Measurements from ENCODE around the gene PDXK.
"Not testable (repeated sequence)": the region's sequence is repeated elsewhere in the genome, so short reads cannot be mapped to it uniquely, and the experiment has no call there.

Gene PDXK

DNA sequence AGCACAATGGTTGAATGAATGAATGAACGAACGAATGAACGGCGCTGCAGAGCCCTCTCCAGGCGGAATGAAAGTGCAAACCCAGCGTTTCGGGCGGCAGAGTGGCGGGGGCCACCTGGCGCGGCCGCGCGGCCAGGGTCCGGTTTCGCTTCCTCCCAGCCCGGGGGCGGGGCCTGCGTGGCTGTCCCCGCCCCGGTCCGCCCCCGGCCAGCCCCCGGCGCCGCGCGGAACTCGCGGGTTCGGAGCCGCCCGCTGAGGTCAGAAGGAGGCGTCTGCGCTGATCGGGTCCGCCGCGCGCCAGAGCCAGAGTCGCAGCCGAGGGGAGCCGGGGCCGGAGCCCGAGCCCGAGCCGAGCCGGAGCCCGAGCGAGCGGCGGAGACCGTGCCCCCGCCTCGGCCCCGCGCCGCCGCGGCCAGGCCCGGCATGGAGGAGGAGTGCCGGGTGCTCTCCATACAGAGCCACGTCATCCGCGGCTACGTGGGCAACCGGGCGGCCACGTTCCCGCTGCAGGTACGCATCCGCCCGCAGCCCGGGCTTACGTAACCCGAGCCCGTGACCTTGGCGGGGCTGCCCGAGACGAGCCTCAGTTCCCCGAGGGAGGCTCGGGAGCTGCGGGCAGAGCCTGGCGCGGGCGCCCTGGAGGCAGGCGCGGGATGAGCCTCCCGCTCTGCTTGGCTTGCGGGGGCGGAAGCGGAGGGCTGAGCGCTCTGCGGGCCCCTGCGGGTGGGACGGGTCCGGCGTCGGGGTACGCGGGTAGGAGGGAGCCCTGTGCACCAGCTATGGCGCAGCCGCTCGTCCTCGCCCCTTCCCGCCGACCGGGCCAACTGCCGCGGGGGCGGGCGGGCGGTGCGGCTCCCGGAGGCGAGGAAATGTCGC lies at the start of gene PDXK:
Gene PDXK, plus strand, starts transcription at position 258 of the 876 bp plus-strand sequence. Its CDS starts 166 bp downstream, at position 424.
- peak; percentile 83 for DNase-seq

DNA sequence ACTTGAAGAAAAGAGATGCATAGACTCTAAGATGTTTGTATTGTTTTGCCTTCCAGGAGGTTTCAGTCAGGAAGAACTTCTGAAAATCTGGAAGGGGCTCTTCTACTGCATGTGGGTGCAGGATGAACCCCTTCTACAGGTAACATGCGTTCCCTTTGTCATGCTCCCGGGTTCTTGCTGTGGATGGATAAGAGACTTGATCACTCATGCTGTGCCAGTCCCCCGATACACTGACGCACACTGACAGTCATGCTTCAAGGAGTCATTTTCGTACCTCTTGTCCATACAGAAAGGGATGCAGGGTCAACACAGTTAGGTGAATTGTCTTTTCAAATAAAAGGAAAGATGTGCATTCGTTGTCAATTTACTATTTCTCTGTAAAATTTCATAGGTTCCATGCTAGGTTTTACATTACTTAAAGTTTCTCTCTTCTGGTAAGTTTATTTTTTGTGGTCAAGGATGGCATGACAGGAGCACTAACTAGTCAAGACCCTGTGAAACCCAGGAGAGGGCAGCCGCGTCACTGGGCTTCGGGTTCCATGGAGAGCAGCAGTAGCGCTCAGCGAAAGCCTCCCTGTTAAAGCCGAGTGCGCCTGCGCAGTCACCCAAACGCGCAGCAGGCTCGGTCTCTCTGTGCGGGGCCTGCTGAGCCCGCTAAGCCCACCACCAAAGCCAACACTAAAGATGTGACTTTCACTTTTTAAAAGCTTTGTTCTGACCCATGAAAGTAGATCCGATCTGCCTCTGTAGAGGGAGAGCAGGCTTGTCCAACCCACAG lies 48.9 kb upstream of the PDXK start:
- DNase-seq = no peak

DNA sequence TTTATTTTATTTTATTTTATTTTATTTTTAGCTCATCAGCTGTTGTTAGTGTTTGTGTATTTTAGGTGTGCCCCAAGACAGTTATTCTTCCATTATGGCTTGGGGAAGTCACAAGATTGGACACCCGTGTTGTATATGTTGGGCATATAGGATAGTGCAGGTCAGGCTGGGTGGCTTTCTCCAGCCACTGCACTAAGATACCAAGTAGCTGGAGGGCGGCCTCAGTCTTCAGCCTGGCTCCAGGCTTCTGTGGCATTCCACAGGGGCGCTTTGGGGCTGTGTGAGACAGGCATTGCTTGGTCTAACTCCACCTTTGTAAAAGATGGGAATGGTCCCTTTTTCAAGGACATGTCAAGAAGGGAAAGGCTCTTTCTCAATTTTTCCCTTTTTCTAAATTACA lies 43.1 kb upstream of the PDXK start:
- DNase-seq = no peak

DNA sequence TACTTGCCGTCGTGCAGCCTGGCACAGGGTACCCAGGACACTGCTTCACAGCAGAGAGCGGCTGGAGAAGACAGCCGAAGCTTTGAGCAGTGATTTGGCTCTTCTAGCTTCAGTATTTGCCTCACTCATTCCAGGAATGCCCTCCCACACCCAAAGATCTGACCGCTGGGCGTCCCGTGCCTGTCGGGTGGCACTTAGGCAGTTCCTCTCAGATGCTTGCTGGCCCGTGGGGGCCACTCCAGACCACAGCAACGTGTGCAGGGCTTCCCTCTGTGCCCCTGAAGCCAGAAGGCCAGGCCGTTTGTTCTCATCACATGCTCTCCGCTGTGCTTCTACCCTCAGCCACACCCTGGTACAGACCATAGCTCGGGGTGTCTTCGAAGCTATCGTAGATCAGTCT lies 42.5 kb upstream of the PDXK start:
- no peak for DNase-seq

DNA sequence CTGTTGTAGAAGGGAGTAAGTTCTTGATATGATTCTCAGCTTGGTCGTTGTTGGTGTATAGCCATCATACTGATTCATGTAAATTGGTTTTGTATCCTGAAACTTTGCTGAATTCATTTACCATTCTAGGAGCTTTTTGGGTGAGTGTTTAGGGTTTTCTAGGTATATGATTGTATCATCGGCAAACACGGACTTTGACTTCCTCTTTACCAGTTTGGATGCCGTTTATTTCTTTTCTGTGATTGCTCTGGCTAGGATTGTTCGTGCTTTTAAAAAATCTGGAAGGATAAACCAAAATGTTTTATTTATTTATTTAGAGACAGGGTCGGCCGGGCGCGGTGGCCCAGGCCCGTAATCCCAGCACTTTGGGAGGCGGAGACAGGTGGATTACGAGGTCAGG lies 39.0 kb upstream of the PDXK start:
- no peak for DNase-seq

DNA sequence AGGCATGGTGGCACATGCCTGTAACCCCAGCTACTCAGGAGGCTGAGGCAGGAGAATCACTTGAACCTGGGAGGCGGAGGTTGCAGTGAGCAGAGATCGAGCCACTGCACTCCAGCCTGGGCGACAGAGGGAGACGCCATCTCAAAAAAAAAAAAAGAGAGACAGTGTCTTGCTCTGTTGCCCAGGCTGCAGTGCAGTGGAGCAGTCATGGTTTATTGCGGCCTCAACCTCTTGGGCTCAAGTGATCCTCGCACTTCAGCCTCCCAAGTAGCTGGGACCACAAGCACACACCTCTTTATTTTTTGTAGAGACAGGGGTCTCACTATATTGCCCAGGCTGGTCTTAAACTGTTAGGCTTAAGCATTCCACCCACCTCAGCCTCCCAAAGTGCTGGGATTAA lies 38.5 kb upstream of the PDXK start:
- DNase-seq = not testable (repeated sequence)

DNA sequence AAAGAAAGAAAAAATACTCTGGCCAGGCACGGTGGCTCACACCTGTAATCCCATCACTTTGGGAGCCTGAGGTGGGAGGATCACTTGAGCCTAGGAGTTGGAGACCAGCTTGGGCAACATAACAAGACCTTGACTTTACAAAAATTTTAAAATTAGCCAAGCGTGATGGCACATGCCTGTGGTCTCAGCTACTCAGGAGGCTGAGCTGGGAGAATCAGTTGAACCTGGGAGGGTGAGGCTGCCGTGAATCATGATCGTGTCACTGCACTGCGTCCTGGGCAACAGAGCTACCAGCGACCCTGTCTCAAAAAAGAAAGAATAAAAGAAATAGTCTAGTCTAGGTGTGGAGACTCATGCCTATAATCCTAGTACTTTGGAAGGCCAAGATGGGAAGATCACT lies 37.3 kb upstream of the PDXK start:
- no peak for DNase-seq

DNA sequence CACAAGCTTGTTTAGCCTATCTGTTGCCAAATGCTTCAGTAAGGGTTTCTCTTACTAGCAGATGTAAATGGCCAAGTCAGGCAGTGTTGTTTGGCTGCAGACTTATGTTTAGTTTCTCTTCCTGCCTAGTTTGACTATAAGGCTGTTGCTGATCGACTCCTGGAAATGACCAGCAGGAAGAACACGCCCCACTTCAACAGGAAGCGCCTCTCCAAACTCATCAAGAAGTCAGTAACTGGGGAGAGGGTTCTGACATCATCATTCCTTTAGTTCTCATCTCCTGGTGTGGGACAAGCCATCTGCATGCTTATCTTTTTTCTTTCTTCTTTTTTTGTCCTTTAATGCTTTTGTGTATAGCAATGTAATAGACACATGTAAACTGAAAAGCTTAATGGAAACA lies 34.5 kb upstream of the PDXK start:
- no peak for DNase-seq

DNA sequence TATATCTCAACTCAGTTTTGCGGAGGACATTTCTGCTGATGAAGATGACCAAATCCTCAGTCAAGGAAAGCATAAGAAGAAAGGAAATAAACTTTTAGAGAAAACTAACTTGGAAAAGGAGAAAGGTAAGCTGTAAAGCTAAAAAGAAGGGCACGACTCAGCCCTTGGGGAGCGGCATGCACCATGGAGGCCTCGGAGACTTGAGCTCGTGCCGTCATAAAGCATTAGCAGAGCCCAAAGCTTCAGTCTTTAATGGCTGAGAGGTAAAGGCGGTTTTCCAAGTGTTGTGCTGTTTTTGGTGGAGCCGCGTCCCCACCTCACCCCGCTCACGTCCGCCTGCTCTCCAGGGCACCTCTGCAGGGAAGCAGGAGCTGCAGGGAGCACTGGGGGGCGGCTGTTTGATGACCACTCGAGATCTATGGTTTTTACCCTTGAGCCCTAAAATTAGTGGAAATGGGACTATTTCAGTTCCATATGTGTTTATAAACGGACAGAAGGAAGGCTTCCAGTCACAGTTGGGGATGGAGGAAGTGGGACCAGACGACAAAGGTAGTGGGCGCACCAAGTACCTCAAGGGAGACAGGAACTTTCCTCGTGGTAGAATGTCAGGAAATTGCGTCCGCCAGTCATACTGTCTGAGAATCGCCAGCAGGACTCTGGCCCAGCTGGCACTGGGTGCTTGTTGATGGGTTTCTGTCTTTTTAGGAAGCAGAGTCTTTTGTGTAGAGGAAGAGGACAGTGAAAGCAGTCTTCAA lies 31.9 kb upstream of the PDXK start:
- DNase-seq = no peak

DNA sequence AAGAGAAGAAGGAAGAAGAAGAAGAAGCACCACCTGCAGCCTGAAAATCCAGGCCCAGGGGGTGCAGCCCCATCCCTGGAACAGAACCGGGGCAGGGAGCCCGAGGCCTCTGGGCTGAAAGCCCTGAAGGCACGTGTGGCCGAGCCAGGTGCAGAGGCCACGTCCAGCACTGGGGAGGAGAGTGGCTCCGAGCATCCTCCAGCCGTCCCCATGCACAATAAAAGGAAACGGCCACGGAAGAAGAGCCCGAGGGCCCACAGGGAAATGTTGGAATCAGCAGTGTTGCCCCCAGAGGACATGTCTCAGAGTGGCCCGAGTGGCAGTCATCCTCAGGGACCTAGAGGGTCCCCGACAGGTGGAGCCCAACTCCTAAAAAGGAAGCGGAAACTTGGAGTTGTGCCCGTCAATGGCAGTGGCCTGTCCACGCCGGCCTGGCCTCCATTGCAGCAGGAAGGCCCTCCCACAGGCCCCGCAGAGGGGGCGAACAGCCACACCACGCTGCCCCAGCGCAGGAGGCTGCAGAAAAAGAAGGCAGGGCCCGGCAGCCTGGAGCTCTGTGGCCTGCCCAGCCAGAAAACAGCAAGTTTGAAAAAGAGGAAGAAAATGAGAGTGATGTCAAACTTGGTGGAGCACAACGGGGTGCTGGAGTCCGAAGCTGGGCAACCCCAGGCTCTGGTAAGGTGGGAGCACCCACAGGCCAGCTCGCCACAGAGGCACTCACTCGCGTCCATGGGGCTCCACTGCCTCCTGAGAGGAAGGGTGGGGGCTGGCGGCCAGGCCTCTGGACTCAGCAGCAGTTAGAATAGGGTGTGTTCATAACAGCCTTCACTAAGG lies 31.1 kb upstream of the PDXK start:
- no peak for DNase-seq

DNA sequence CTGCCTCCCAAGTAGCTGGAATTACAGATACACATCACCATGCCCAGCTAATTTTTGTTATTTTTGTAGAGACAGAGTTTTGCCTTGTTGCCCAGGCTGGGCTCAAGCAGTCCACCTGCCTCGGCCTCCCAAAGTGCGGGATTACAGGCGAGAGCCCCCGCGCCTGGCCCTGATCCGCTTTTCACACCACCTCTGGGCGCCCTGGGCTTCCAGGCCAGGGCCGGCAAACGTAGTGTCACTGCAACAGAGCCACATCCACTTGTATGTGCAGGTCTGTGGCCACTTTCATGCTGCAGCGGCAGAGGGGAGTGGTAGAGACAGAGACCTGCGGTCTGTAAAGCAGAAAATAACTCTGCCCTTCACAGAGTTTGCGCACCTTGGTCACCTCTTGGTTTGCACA lies 30.0 kb upstream of the PDXK start:
- no peak for DNase-seq

DNA sequence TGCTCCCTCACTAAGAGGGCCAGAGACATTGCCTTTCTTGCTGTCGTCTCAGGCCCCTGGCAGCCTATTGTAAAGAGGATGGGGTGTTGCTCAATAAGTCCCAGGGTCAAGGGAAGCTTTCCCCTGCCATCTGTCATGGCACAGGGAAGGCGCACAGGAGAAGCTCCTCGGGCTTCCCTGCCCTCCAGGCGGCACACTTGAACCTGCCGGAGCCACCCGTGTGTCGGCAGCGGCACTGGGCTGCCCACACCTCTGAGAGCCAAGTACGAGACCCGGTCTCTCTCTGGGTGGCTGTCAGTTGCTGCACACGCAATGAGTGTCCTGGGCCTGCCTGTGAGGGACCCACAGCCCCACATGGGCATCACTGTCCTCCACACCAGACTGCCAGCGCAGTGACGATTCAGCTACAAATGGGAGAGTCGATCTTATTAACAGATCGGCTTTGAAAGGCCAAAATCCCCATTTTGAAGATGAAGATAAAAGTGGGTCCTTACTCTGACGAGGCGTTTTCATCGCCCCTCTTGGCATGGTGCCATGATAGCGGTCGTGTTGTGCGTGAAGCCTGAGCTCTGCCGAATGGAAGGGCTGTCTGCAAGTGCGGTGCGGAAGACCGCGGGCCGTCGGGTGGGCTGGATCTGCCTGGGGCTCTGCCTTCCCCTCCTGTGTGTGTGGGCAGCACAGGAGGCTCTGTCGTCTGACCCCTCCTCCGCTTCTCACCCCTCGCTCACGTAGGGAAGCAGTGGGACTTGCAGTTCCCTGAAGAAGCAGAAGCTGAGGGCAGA lies 29.2 kb upstream of the PDXK start:
- no peak for DNase-seq

DNA sequence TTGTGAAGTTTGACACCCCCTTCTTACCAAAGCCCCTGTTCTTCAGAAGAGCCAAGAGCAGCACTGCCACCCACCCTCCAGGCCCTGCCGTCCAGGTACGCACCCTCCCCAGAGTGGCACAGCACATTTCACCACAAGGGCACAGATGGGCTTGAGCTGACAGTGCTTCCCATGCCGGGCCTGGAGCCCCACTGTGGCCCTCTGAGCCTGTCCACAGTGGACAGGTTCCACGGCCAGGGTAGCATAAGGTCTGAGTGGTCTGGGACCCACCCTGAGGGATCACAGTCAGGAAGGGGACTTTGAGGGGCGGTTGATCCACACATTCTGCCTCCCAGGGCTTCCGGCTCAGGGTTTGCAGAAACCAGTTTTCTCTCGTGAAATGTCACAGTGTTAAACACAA lies 28.6 kb upstream of the PDXK start:
- no peak for DNase-seq

DNA sequence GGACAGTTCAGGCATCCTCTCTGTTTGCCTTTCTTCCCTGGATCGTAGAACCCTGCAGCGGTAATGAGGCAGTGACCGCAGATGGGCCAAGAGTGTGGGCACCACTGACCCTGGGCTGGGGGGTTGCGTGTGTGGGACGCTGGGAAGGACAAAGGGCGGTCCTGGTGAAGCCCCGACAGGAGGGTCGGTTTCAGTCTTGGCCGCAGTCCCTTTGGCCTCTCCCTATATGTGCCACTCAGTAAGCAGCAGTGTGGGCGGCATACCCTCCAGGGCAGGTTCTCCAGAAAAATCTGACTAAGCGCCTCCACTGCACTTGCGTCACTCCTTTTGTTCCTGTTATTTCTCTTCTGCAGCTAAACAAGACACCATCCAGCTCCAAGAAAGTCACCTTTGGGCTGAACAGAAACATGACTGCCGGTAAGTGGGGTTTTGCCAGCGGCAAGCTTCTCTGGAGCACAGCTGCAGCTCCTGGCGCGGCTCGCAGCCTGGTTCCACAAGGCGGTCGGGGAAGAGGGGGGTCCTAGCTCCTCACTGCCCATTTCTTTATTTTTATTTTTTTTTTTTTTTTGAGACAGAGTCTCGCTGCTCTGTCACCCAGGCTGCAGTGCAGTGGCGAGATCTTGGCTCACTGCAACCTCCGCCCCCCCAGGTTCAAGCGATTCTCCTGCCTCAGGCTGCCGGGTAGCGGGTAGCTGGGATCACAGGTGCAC lies 27.7 kb upstream of the PDXK start:
- DNase-seq = no peak

DNA sequence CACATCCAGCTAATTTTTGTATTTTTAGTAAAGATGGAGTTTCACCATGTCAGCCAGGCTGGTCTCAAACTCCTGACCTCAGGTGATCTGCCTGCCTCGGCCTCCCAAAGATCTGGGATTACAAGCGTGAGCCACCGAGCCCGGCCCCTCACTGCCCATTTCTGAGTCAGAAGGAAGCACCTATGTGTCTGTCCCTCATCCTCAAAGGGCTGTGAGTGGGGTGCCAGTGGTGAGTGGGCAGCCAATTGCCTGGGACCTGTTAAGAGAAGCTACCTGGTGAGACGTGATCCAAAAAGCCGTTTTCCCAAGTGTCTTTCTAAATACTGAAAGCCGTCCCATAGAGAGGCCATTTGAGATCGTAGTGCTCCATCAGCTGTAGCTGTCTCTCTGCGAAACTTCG lies 27.1 kb upstream of the PDXK start:
- no peak for DNase-seq

DNA sequence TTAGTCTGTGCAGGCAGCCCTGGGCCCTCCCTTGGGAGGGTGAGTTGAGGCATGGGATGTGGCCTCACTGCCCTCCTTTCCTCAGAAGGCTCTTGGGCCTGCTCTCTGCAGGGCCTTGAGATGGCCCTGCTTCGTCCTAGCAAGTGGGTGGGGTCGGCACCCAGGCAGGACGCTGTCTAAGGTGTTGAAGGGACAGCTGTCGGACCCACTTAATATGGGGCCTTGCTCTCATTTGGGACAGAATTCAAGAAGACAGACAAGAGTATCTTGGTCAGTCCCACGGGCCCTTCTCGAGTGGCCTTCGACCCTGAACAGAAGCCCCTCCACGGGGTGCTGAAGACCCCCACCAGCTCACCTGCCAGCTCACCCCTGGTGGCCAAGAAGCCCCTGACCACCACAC lies 26.0 kb upstream of the PDXK start:
- no peak for DNase-seq

DNA sequence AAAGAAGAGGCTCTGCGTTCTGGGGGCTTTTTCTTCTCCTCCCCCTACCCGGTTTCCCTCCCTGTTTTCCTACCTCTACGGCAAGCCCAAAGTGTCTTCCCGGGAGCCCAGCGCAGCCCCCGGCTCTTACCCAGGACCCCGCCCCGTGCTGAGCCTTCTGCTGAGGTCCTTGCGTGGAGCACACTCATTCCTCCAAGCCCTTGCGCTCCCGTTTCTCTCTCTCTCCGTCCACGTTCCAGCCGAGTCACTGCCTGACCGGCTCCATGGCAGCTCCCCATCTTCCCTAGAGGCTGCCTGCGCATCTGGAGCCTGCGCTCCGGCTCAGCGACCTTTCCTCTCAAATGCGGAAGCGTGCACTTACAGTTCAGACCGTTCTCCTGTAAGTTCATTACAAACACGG lies 24.9 kb upstream of the PDXK start:
- no peak for DNase-seq

DNA sequence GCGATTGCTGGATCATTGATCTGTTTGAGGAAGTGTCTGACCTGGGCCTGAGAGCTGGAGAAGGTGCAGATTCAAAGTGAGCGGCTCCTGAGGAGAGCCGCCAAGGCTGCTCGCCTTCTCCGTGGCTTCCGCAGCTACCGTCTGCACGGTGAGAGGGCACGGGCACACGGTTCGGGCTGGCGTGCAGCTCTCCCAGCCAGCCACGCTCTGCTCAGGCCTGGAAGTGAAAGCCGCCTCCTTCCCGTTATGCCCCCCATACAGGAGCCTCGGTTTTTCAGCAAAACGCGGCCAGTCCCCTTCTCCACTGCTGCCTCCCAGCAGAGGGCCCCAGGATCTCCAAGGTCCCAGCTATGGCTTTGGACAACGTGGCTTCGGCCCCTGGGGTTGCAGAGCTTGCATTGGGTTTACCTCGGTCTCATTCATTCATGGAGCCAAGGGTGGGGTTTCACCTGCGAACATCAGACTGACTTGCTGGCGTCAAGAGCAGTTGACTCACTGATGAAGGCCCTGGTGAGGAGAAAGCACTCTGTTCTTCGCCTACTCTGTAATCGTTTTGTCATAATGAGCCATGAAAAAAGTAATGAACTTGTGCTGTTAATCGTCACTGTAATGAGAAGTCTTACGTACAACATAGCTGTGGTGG lies 24.4 kb upstream of the PDXK start:
- DNase-seq = no peak

DNA sequence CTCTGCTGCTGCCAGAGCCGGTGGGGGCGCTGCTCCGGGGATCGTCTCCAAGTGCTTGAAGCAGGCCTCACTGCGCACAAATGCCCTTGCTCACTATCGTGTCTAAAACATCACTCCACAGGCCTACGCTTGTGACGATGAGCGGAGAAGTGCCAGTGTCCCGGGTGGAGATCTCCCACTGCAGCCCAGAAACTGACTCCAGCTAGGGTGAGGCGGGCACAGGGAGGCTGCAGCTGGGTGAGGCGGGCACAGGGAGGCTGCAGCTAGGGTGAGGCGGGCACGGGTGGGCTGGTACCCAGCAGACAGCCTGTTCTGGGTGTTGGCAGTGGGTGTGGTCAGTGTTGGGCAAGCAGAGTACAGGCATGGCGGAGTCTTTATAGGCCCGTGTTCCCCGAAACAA lies 22.7 kb upstream of the PDXK start:
- no peak for DNase-seq
